Measurements from ENCODE around the gene MTX2.

DNA sequence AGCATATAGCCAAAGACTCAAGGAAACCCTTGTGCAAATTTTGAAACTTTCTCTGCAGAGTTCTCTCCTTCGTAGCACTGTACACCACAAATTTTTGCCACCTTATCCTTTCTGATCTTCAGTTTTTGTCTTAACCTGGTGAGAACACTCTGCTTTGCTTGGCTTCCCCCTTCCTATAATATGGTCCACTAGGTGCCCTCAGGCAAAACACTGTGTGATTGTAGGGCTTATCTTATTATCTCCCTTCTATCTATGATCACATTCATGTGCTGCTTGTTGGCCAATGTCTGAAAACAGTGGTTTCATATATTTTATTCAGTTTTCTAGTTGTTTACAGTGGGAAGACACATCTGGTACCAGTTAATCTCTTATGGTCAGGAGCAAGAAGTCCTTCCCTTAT, 111.1 kb downstream of the MTX2 start:
- TF ChIP-seq, protein P1, sequence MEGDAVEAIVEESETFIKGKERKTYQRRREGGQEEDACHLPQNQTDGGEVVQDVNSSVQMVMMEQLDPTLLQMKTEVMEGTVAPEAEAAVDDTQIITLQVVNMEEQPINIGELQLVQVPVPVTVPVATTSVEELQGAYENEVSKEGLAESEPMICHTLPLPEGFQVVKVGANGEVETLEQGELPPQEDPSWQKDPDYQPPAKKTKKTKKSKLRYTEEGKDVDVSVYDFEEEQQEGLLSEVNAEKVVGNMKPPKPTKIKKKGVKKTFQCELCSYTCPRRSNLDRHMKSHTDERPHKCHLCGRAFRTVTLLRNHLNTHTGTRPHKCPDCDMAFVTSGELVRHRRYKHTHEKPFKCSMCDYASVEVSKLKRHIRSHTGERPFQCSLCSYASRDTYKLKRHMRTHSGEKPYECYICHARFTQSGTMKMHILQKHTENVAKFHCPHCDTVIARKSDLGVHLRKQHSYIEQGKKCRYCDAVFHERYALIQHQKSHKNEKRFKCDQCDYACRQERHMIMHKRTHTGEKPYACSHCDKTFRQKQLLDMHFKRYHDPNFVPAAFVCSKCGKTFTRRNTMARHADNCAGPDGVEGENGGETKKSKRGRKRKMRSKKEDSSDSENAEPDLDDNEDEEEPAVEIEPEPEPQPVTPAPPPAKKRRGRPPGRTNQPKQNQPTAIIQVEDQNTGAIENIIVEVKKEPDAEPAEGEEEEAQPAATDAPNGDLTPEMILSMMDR (IDR thresholded peaks at IDR 0.05; ENCODE audit: insufficient read depth, low read length, poor library complexity, severe bottlenecking) = no peak
- no peak for TF ChIP-seq EZH2phosphoT487 (conservative IDR thresholded peaks at IDR 0.05; ENCODE audit: low read length)
